ENCODE results near the gene LARP4. TPM values are rescaled to one million over a fixed set of nuclear protein-coding genes. Genes with fewer than 3 reads are reported as not detected.
"Not testable (repeated sequence)": the region's sequence is repeated elsewhere in the genome, so short reads cannot be mapped to it uniquely, and the experiment has no call there.

LARP4 gene
- total RNA-seq, 1 experiment from 2014 or later, result 27.9 TPM

- no peak for DNase-seq (ENCODE audit: low read depth)
Measured at GRCh38 chr12:50477241-50477832, 76.7 kb downstream of the LARP4 start.

DNA sequence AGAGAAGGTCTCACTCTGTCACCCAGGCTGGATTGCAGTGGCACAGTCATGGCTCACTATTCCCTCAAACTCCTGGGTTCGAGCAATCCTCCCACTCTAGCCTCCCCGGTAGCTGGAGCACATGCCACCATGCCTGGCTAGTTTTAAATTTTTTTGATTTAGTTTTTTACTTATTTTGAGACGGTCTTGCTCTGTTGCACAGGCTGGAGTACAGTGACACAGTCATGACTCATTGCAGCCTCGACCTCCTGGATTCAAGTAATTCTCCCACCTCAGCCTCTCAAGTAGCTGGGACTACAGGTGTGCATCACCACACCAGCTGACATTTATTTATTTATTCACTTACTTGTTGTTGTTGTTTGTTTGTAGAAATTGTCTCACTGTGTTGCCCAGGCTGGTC is 81.9 kb downstream of the LARP4 start:
- peak; percentile 5 for DNase-seq (ENCODE audit: low read depth)

DNA sequence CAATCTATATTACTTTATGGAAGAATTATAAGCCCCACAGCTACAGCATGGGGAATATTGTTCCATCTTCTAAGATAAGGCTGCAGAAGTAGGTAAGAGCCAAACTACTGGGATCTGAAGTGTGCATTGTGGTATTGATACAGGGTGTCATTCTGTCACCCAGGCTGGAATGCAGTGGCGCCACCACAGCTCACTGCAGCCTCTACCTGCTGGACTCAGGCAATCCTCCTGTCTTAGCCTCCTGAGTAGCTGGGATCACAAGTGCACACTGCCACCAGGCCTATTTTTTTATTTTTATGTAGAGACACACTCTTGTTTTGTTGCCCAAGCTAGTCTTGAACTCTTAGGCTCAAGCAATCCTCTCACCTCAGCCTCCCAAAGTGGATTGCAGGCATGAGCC is 82.8 kb downstream of the LARP4 start:
- no peak for DNase-seq (ENCODE audit: low read depth)

- DNase-seq (ENCODE audit: low read depth), result no peak
Measured at GRCh38 chr12:50488801-50489200, 88.1 kb downstream of the LARP4 start.

DNA sequence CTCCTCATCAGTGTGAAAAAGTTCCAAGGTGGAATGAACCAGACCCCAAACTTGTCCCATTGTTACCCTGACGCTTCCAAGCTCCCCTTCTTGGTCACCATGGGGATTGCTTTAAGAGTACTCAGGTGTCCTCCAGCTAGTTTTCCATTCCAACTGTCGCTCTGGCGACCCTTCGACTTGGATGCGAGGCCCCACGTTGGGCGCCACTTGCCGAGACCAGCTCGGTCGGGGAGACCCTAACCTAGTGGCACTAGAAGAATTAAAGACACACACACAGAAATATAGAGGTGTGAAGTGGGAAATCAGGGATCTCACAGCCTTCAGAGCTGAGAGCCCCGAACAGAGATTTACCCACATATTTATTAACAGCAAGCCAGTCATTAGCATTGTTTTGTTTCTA is 97.4 kb downstream of the LARP4 start:
- peak; percentile 15 for DNase-seq (ENCODE audit: low read depth)

- peak; percentile 83 for DNase-seq (ENCODE audit: low read depth)
Measured at GRCh38 chr12:50504798-50505674, 104.4 kb downstream of the LARP4 start, which contains the start of gene DIP2B. Gene DIP2B, plus strand, starts transcription at chr12:50504985. Its CDS starts 156 bp downstream, at chr12:50505141.

DNA sequence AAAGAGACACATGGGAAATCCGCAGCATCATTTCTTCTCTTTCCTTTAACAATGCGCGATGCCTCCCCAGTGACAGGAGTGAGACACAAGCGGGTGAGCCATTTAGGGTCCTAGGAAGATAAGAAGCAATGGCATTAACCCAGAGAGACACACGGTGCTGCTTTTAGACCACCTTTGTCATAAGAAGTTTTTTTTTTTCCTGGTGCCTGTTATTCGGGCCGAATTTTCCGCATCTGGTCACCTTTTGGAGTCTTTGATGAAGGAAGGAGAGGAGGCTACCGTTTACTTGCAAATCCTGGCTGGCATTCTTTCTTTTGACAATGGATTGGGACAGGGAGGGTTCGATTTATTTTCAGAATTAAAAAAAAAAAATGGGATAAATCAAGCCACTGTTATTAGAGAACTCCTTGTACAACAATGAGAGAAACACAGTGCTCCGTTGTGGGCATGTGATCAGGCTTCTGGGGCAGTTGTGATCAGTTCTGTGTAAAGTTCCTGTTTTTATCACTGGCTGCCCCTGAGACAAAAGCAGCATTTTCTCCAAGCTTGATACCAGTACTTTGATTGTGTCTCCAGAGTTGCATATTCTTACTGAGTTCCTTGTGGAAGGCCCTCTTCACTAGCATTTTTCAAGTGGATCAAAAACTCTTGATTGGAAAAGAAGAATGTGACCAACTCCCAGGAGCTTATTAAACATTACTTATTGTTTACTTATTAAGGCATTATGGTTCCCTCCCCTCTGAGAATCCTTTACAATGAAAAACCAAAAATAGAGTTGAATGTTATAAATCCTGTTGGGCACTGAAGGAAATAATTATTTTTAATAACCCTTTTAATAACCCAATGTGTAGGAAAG is 105.2 kb downstream of the LARP4 start:
- DNase-seq (ENCODE audit: low read depth), result peak; percentile 17

DNA sequence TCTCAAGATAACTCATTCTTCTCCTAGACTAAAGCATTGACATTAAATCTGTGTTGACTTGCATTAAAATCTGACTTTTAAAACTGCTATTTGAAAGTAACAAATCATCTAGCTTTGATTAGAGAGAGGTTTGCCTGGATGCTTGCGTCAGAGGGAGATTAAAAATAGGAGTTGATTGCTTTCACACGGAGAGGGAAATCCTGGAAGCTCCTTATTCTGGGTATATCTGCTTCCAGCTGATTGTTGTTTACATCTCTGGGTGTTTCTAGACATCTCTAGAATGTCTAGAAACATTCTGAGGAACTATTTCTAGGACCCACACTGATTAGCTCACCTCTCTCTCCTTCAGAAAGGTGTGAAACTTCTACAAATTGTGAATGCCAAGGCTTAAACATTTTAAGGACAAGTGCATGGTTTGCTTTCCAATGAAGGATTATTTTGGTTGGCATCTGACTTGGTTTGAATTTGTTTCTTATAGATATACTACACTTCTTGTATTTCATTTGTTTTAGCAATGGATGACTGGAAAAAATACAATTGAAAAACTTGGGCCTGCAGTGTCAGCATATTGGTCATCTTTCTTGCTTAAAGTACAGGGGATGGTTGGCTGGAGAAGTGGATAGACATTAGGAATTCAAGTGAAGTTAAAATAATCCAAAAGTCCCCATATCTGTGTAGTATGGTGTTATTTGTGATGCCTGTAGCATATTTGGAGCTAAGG is 106.2 kb downstream of the LARP4 start:
- DNase-seq (ENCODE audit: low read depth), result no peak

- DNase-seq (ENCODE audit: low read depth), result no peak
Measured at GRCh38 chr12:50507474-50507838, 106.8 kb downstream of the LARP4 start.

GRCh38 chr12:50507930-50508329 is 107.2 kb downstream of the LARP4 start:
- no peak for DNase-seq (ENCODE audit: low read depth)

DNA sequence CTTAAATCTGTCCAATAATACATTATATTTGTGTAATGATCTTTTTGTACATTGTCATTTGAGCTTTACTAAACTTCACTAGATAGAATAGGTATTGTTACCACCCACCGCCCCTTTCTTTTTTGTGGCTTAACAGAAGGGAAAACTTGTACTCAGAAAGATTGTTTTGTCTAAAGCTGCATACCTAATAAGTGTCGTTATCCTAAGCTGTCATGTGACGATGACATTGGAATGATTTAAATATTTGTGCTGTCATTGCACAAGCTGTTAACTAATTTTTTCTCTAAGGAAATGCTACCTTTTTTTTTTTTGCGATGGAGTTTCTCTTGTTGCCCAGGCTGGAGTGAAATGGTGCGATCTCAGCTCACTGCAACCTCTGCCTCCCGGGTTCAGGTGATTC is 107.7 kb downstream of the LARP4 start:
- DNase-seq (ENCODE audit: low read depth), result no peak

DNA sequence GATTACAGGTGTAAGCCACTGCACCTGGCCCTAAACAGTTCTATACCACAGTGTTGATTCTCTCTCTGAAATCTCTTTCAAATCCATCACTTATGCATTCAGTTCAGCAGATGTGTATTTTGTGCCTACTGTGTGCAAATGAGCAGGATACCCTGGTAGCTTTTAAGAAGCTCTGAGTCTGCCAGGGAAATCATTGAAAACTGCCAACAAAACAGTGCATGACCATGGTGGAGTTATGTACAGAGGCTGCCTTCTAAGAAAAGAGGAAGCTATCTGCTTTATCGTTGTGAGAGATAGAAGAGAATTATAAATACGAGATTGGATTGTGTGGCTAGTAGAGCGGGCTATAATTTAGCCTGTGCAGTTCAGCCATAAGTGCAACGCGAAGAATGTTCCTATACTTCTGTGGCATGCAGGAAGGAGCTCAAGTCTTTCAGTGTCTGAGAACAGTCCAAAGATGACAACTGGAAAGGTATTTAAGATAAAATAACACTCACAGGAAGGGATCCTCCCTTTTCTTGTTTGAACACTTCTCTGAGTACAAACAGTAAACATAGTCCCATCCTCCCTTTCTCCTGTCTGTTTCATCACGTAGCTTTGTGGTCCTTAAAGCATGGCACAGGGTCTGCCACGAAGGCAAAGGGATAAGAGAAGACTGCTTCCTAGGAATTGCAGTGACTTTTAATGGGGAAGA is 108.4 kb downstream of the LARP4 start:
- no peak for DNase-seq (ENCODE audit: low read depth)

GRCh38 chr12:50514526-50515276 is 114.0 kb downstream of the LARP4 start:
- DNase-seq (ENCODE audit: low read depth), result no peak

- no peak for DNase-seq (ENCODE audit: low read depth)
Measured at GRCh38 chr12:50515587-50515986, 114.9 kb downstream of the LARP4 start.

DNA sequence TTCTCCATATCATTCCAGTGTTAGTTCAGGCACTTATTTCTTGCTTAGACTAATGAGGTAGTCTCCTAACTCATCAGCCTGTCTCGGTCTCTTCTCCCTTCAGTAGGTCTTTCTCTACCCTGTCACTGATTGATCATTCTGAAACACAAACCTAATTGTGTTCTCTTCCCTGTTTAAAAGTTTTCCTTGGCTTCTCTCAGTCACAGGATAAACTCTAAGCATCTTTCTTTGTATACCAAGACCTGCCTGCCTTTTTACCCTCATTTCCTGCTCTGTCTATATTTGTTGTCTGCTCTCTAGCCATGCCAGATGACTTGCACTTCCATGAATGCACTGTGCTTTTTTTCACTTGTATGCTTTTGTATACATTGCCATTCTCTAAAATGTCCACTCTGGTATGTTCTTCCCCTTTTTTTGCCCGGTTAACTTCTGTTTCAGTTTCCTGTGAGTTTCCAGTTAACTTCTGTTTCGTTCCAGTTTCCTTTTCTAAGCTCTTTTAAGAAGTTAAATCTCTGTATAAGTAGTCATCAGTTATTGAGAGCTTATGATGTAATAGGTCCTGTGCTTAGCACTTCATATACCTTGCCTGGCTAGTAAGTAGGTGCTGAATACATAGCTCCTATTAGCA is 116.8 kb downstream of the LARP4 start:
- DNase-seq (ENCODE audit: low read depth), result peak; percentile 7

GRCh38 chr12:50518090-50518489 is 117.4 kb downstream of the LARP4 start:
- no peak for DNase-seq (ENCODE audit: low read depth)

- no peak for DNase-seq (ENCODE audit: low read depth)
Measured at GRCh38 chr12:50519353-50519752, 118.7 kb downstream of the LARP4 start.

DNA sequence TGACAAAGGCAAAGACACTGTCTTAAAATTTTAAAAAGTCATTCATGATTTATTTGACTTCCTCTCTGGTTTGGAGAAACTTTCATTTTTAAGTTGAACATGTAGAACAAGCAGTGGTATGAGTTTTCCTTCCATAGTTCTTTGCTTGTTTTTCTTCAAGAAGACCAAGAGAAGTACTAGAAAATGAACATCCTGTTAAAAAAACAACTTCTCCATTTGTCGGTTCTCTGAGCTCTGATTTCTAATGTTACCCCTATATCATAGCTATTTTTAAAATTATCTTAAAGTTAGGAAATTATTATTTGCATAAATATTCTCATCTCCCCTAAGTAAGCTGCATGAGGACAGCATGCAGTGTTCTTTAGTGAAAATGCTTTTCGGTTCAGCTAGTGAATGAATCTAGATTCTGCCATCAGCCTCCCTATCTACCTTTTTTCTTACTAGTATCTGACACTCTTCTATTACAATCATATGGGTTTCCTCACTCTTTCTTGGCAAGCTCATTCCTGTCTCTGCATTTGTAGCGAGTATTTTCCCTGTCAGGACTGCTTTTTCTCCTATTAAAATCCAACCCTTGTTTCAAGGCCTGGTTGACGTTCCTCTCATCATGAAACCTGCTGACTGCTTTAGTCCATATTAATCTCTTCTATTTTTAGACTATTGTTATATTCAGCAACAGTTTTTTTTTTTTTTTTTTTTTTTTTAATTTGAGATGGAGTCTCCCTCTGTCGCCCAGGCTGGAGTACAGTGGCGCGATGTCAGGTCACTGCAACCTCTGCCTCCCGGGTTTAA is 119.9 kb downstream of the LARP4 start:
- DNase-seq (ENCODE audit: low read depth), result no peak

GRCh38 chr12:50521781-50522180 is 121.1 kb downstream of the LARP4 start:
- not testable (repeated sequence) for DNase-seq (ENCODE audit: low read depth)
